PC-3 (cell line): ENCODE data around the gene SOX21. TPM values are rescaled to one million over a fixed set of nuclear protein-coding genes. Genes with fewer than 3 reads are reported as not detected.

Source experiments
- ATAC-seq: fragments of 200-7000 bp; cut with Tn5 transposase; 2 replicates; pipeline ENCODE4 v1.9.1; 2020; ENCODE audit warnings: mild to moderate bottlenecking, moderate library complexity
- BruUV-seq: library from RNA; stranded (reverse); fragments of 400-500 nt; replicated peaks from 2 replicates; lab custom pipeline; 2021; lab: Mats Ljungman, UMichigan
- CTCF ChIA-PET: fragments of 300-600 bp; sonication (Branson Sonifier 250); formaldehyde crosslinking; loops from one replicate; lab custom pipeline; 2022; ENCODE audit warnings: antibody characterized with exemption; lab: Charles Lee
- POLR2A ChIA-PET: fragments of 300-600 bp; sonication (Branson Sonifier 250); formaldehyde crosslinking; loops from one replicate; lab custom pipeline; 2022; ENCODE audit warnings: antibody characterized with exemption; ENCODE audit not compliant: unreplicated experiment; lab: Charles Lee
- DNase-seq: peaks from one replicate; pipeline ENCODE4 v3.0.0-alpha.2; 2015
- H2AFZ ChIP-seq: fragments of 300-600 bp; sonication (generic); 2 replicates; pipeline ENCODE4 v1.6.0; 2016; ENCODE audit warnings: antibody characterized with exemption, low read length
- H3F3A ChIP-seq: fragments of 300-600 bp; sonication (generic); one replicate; pipeline ENCODE4 v1.6.0; 2017; ENCODE audit warnings: antibody characterized with exemption, low read length, control low read depth, mild to moderate bottlenecking; ENCODE audit not compliant: unreplicated experiment
- H3K27ac ChIP-seq: fragments of 300-600 bp; sonication (generic); 2 replicates; pipeline ENCODE4 v1.5.1; 2016; ENCODE audit warnings: mild to moderate bottlenecking, low read length
- H3K27me3 ChIP-seq: fragments of 300-600 bp; sonication (generic); 2 replicates; pipeline ENCODE4 v1.6.1; 2016; ENCODE audit warnings: low read length, mixed read lengths
- H3K36me3 ChIP-seq: fragments of 300-600 bp; sonication (generic); 2 replicates; pipeline ENCODE4 v1.6.1; 2016; ENCODE audit warnings: low read depth, mixed run types, low read length, mixed read lengths
- H3K4me1 ChIP-seq: fragments of 300-600 bp; sonication (generic); 2 replicates; pipeline ENCODE4 v1.5.1; 2016; ENCODE audit warnings: low read length; ENCODE audit not compliant: insufficient read depth
- H3K4me2 ChIP-seq: fragments of 300-600 bp; sonication (generic); 2 replicates; pipeline ENCODE4 v1.6.0; 2016; ENCODE audit warnings: low read length
- H3K4me3 ChIP-seq: fragments of 300-600 bp; sonication (generic); 2 replicates; pipeline ENCODE4 v1.5.1; 2016; ENCODE audit warnings: mild to moderate bottlenecking, low read length, mixed read lengths
- H3K79me2 ChIP-seq: fragments of 300-600 bp; sonication (generic); 2 replicates; pipeline ENCODE4 v1.6.1; 2017; ENCODE audit warnings: low read length, mixed read lengths
- H3K9ac ChIP-seq: fragments of 300-600 bp; sonication (generic); 2 replicates; pipeline ENCODE4 v1.6.0; 2016; ENCODE audit warnings: mild to moderate bottlenecking, low read length
- H3K9me2 ChIP-seq: fragments of 300-600 bp; sonication (generic); replicated peaks from 2 replicates; pipeline ENCODE4 v1.6.1; 2016; ENCODE audit warnings: mixed run types, low read length, mixed read lengths
- H3K9me3 ChIP-seq: fragments of 300-600 bp; sonication (generic); 2 replicates; pipeline ENCODE4 v1.6.1; 2016; ENCODE audit warnings: low read length, mixed read lengths
- H4K20me1 ChIP-seq: fragments of 300-600 bp; sonication (generic); 2 replicates; pipeline ENCODE4 v1.6.1; 2016; ENCODE audit warnings: low read length, mixed read lengths
- CTCF ChIP-seq: fragments of 300-600 bp; sonication (generic); conservative IDR thresholded peaks from 2 replicates; pipeline ENCODE4 v1.5.1; 2017; ENCODE audit warnings: antibody characterized with exemption, low read depth, mild to moderate bottlenecking, low read length
- EZH2 ChIP-seq: fragments of 300-600 bp; sonication (generic); IDR thresholded peaks from one replicate; pipeline ENCODE4 v1.6.1; 2017; ENCODE audit warnings: antibody characterized with exemption, mild to moderate bottlenecking, low read length; ENCODE audit not compliant: unreplicated experiment
- EZH2phosphoT487 ChIP-seq: fragments of 300-600 bp; sonication (generic); IDR thresholded peaks from 2 replicates; pipeline ENCODE4 v1.6.1; 2018; ENCODE audit warnings: mild to moderate bottlenecking, antibody characterized with exemption, low read length, borderline replicate concordance
- intact Hi-C: fragments of 100-400 bp; cut with micrococcal nuclease; formaldehyde crosslinking; loops from 2 replicates; pipeline ENCODE4 v1.9.0; 2023
- total RNA-seq: library from RNA; depleted of rRNA; stranded (reverse); fragments of >200 nt; gene quantifications from 2 replicates; pipeline ENCODE4 v1.2.3, GENCODE V29; 2014

The SOX21 gene
- total RNA-seq, 1 experiment from 2014 or later, result 14.4 TPM

- ChIA-PET CTCF (no interaction called here), POLR2A (interaction anchor here (0.7 kb wide), 1 partner anchor 1490 kb away, joined by 4 read pairs; no protein-coding TSS in a partner anchor)
- Histone ChIP-seq H3F3A (no peaks in the 10 kb centered on the region), H3K4me3 (peak overlapping the region; percentile 98), H3K4me2 (peak overlapping the region; percentile 88), H3K36me3 (no peaks in the 10 kb centered on the region), H3K9ac (peak overlapping the region; percentile 91), H2AFZ (0 out of 2 replicates have a peak overlapping the region, but pooled peaks have one; percentile 50), H3K27me3 (no peaks in the 10 kb centered on the region), H3K27ac (peak overlapping the region; percentile 79), H3K9me3 (no peaks in the 10 kb centered on the region), H3K9me2 (no peaks in the 10 kb centered on the region), H3K79me2 (peaks cover 72% of the 10 kb centered on the region), H4K20me1 (peaks cover 6% of the 10 kb centered on the region; the same call in 1 of the 2 replicates), H3K4me1 (0 out of 2 replicates have a peak, but pooled peaks cover 11% of the 10 kb centered on the region)
- TF ChIP-seq EZH2phosphoT487, result no peak
- no peak for TF ChIP-seq EZH2
- TF ChIP-seq CTCF, result no peak
- TSS peak; percentile 40 for BruUV-seq
- DNase-seq, result peak; percentile 37
- no peak for ATAC-seq
- intact Hi-C loops, result loop anchor here (2.0 to 10.0 kb wide), 6 partner anchors 35 to 407 kb away; no protein-coding TSS in a partner anchor
Observed at GRCh38 chr13:94710065-94710781, 2.1 kb downstream of the SOX21 start.

- Histone ChIP-seq H3K79me2 (peaks cover 62% of the 10 kb centered on the region), H3K9me3 (no peaks in the 10 kb centered on the region), H2AFZ (no peak overlapping the region), H4K20me1 (peaks cover 6% of the 10 kb centered on the region; the same call in 1 of the 2 replicates), H3K27ac (peak overlapping the region; percentile 6; the same call in 1 of the 2 replicates), H3K4me2 (peak overlapping the region; percentile 88), H3K27me3 (no peaks in the 10 kb centered on the region), H3F3A (no peaks in the 10 kb centered on the region), H3K36me3 (no peaks in the 10 kb centered on the region), H3K9ac (peak overlapping the region; percentile 91), H3K4me1 (0 out of 2 replicates have a peak, but pooled peaks cover 1% of the 10 kb centered on the region), H3K9me2 (no peaks in the 10 kb centered on the region), H3K4me3 (peak overlapping the region; percentile 98)
- ATAC-seq (no peak), DNase-seq (no peak)
- TF ChIP-seq EZH2phosphoT487 (no peak), EZH2 (no peak), CTCF (no peak)
- intact Hi-C loops, result no loop called here
- ChIA-PET CTCF (interaction anchor here (0.5 kb wide), 1 partner anchor 447 kb away, joined by 3 read pairs; no protein-coding TSS in a partner anchor), POLR2A (no interaction called here)
- BruUV-seq, result no TSS peak
Observed at GRCh38 chr13:94709001-94709834, 3.1 kb downstream of the SOX21 start.
